ENCODE measurements around the gene MCRS1. TPM values are rescaled to one million over a fixed set of nuclear protein-coding genes. Genes with fewer than 3 reads are reported as not detected.

MCRS1 gene
- total and polyA plus RNA-seq, 2 donors (not counting 3 experiments of a cell fraction or from before 2014, with no cell fraction given), result 71.1 to 99.3 TPM

DNA sequence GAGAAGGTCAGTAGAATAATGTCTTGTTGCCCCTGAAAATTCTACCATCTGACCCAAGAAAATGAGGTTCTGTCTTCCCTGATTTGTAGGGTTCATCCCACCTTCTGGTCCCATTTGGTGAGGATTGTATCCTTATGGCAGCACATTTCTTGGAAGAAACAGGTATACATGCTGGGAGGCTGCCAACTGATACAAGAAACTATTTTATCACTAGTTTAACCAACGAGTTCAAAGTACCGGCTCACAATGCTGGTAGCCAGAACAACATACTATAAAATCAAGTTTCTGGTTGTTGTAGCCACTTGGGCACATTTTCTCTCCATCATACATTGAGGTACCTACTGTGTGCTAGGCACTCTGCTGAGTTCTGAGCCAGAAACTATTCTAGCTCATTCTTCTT, 36.2 kb downstream of the MCRS1 start:
- Histone ChIP-seq H3K4me1 (ENCODE audit: control insufficient read depth, extremely low read depth, insufficient read depth, low read length) (no peaks in the 10 kb centered on the region), H3K27ac (ENCODE audit: insufficient read depth, low read depth, low read length) (no peak overlapping the region), H3K4me3 (replicated peaks in 1 of 3; ENCODE audit: insufficient read depth in 1 of 3, low read depth in 1 of 3, low read length in 3 of 3) (no peak overlapping the region), H3K9ac (replicated peaks; ENCODE audit: extremely low read depth, insufficient read depth, low read length) (no peak overlapping the region), H3K9me3 (replicated peaks; ENCODE audit: control insufficient read depth, insufficient read depth, low read length) (no peaks in the 10 kb centered on the region), H3K36me3 (ENCODE audit: control insufficient read depth in 2 of 2, extremely low read depth in 1 of 2, insufficient read depth in 2 of 2, low read length in 2 of 2) (peaks cover 0 to 6% of the 10 kb centered on the region in 2 experiments), H4K20me1 (replicated peaks; ENCODE audit: control insufficient read depth, extremely low read depth, insufficient read depth, low read length) (no peaks in the 10 kb centered on the region), H3K79me2 (ENCODE audit: control insufficient read depth, insufficient read depth, low read length) (no peaks in the 10 kb centered on the region), H3K9me1 (replicated peaks; ENCODE audit: control insufficient read depth, extremely low read depth, insufficient read depth, low read length) (no peaks in the 10 kb centered on the region), H2AFZ (ENCODE audit: low read depth, low read length) (no peak overlapping the region), H3K4me2 (ENCODE audit: insufficient read depth, low read length) (no peak overlapping the region), H3K27me3 (ENCODE audit: control insufficient read depth in 2 of 2, insufficient read depth in 2 of 2, low read length in 2 of 2) (peaks cover 0 to 3% of the 10 kb centered on the region in 2 experiments)
- ChIA-PET CTCF (interaction anchor here (0.9 to 7.0 kb wide), 4 partner anchors 126 to 184 kb away, joined by 3 to 43 read pairs (median 5); no protein-coding TSS in a partner anchor), POLR2A (no interaction called here)
- BruUV-seq (replicated peaks), result no TSS peak
- DNase-seq (ENCODE audit: low read depth, low spot score), result no peak
- no peak for FAIRE-seq
- intact Hi-C loops (cut with micrococcal nuclease), result no loop called here
- dilution Hi-C loops (cut with MboI; ENCODE audit: extremely low pct_ligation_motif_present, low sequenced_read_pairs), result no loop called here
- TF ChIP-seq EZH2 (IDR thresholded peaks at IDR 0.05; ENCODE audit: borderline replicate concordance, low read depth, low read length, severe bottlenecking) (no peak), CTCF (IDR thresholded peaks at IDR 0.05; ENCODE audit: extremely low read depth in 1 of 2, insufficient read depth in 1 of 2, low read depth in 1 of 2, low read length in 2 of 2) (no peak), POLR2AphosphoS5 (IDR thresholded peaks at IDR 0.05; ENCODE audit: insufficient read depth, low read depth, low read length) (no peak), FOS (IDR thresholded peaks at IDR 0.05; ENCODE audit: borderline replicate concordance, insufficient read depth, low read length) (no peak)
- TF ChIP-seq, protein P1, sequence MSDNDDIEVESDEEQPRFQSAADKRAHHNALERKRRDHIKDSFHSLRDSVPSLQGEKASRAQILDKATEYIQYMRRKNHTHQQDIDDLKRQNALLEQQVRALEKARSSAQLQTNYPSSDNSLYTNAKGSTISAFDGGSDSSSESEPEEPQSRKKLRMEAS (IDR thresholded peaks at IDR 0.05; ENCODE audit: insufficient read depth, insufficient read length), result no peak
